ENCODE data around the gene BMPR1B. TPM values are rescaled to one million over a fixed set of nuclear protein-coding genes. Genes with fewer than 3 reads are reported as not detected.

The BMPR1B gene
- total RNA-seq, 1 experiment from 2014 or later, result 0.35 TPM

GRCh38 chr4:94714365-94715160 is 43.2 kb upstream of the BMPR1B start:
- Histone ChIP-seq H4K5ac (ENCODE audit: insufficient read length, low read depth, low read length) (no peak overlapping the region), H3K4me1 (ENCODE audit: insufficient read depth, low read length) (no peaks in the 10 kb centered on the region), H2BK15ac (ENCODE audit: low read depth, low read length) (no peak overlapping the region), H4K8ac (replicated peaks; ENCODE audit: insufficient read length, low read depth, low read length) (no peak overlapping the region), H3K9me3 (ENCODE audit: control insufficient read depth, low read depth, low read length) (no peaks in the 10 kb centered on the region), H4K20me1 (ENCODE audit: control insufficient read depth, insufficient read depth, insufficient read length) (no peaks in the 10 kb centered on the region), H3K4me2 (ENCODE audit: insufficient read depth, insufficient read length, low read length) (no peak overlapping the region), H3K14ac (ENCODE audit: insufficient read depth, low read length) (no peak overlapping the region), H3T11ph (ENCODE audit: low read length) (no peak overlapping the region), H2BK20ac (ENCODE audit: low read depth, low read length, poor library complexity, severe bottlenecking) (no peak overlapping the region), H3K9ac (ENCODE audit: extremely low read depth, insufficient read length, low read length) (no peak overlapping the region), H3K79me2 (ENCODE audit: insufficient read depth, low read length) (no peaks in the 10 kb centered on the region), H3K23me2 (ENCODE audit: insufficient read length, low read depth, low read length, poor library complexity, severe bottlenecking) (no peaks in the 10 kb centered on the region), H2BK5ac (ENCODE audit: insufficient read length, low read length) (no peak overlapping the region), H3K27me3 (ENCODE audit: insufficient read depth, low read length) (no peaks in the 10 kb centered on the region), H2BK12ac (ENCODE audit: insufficient read length, low read depth, low read length) (no peak overlapping the region), H3K56ac (ENCODE audit: insufficient read length, low read depth, low read length) (no peak overlapping the region), H3K18ac (ENCODE audit: insufficient read length, low read depth, low read length) (no peak overlapping the region), H3K79me1 (ENCODE audit: insufficient read depth, low read depth, low read length, poor library complexity, severe bottlenecking) (no peaks in the 10 kb centered on the region), H3K23ac (ENCODE audit: insufficient read length, low read depth, low read length) (no peak overlapping the region), H3K4ac (ENCODE audit: low read depth, low read length) (no peak overlapping the region), H2AK5ac (ENCODE audit: insufficient read length, low read length) (no peak overlapping the region), H2BK120ac (ENCODE audit: low read depth, low read length, poor library complexity, severe bottlenecking) (no peak overlapping the region), H4K91ac (ENCODE audit: insufficient read length, low read depth, low read length) (no peak overlapping the region), H3K27ac (ENCODE audit: insufficient read length, low read depth, low read length) (no peak overlapping the region), H2AFZ (ENCODE audit: low read length) (no peak overlapping the region)
- Mint-ChIP-seq H3K4me3 (no peak overlapping the region), H3K4me1 (0 out of 4 replicates have a peak, but pooled peaks cover 0 to 3% of the 10 kb centered on the region in 2 experiments), H3K27ac (no peak overlapping the region), H3K27me3 (ENCODE audit: low read depth) (no peaks in the 10 kb centered on the region), H3K9me3 (no peaks in the 10 kb centered on the region), H3K36me3 (ENCODE audit: insufficient read depth in 1 of 3, low read depth in 3 of 3) (no peaks in the 10 kb centered on the region; a peak in 1 of 7 replicates)
- TF ChIP-seq CTCF (conservative IDR thresholded peaks at IDR 0.05), result no peak
- no CpG with 5 or more reads among the region's 5 CpGs for WGBS (ENCODE audit: extremely low coverage, insufficient read length, low lambda C conversion rate)
- DNase-seq, result no peak

Measured in H9 (cell line).